K562 (cell line): ENCODE results near the gene NOC4L. TPM values are rescaled to one million over a fixed set of nuclear protein-coding genes. Genes with fewer than 3 reads are reported as not detected.

ENCODE experiments used
- CHD2 ChIP-seq: IDR thresholded peaks from 2 replicates; pipeline ENCODE4 v1.6.1; 2011; ENCODE audit warnings: low read depth, low read length
- CHD4 ChIP-seq: fragments of 200-600 bp; sonication (generic); IDR thresholded peaks from 3 replicates; pipeline ENCODE4 v1.6.1; 2012; ENCODE audit warnings: low read depth, mild to moderate bottlenecking, mixed read lengths, low read length, inconsistent platforms; ENCODE audit not compliant: insufficient read depth, insufficient replicate concordance, poor library complexity, severe bottlenecking
- RERE ChIP-seq: sonication (generic); formaldehyde crosslinking; IDR thresholded peaks from 2 replicates; pipeline ENCODE4 v1.8.0; 2023; ENCODE audit warnings: missing genetic modification reagents, mild to moderate bottlenecking, borderline replicate concordance
- polyA plus RNA-seq, 8 experiments: library from polyadenylated mRNA; depleted of rRNA in 4 of 8; stranded (reverse) in 5 of 8; unstranded in 3 of 8; fragments of >200 nt; fragmentation: Nextera tagmentation in 2 of 8; fragmentation: Illumina TruSeq in 1 of 8; extraction: Ambion mirVana in 2 of 8; extraction: Trizol in 1 of 8; gene quantifications; 2 replicates each; pipeline versions ENCODE4 v1.2.1 to v1.2.3, GENCODE V29; 2011 to 2014; ENCODE audit warnings: inconsistent platforms in 1 of 8, missing spikeins in 1 of 8
- total RNA-seq, 7 experiments: library from RNA; depleted of rRNA in 6 of 7; stranded (reverse); fragments of >200 nt in 6 of 7; fragmentation: Illumina TruSeq in 2 of 7; extraction: Trizol in 2 of 7; gene quantifications; 2 replicates each; pipeline versions ENCODE4 v1.2.1 to v1.2.3, GENCODE V29; 2011 to 2021; ENCODE audit warnings: low replicate concordance in 1 of 7

NOC4L gene
- total and polyA plus RNA-seq, 9 of the 15 experiments (the other 6 are each of a cell fraction or from before 2014, with no cell fraction given), result 1.3 to 77.0 (median 20.0) TPM

- TF ChIP-seq RERE (CRISPR knock-in tag) (no peak), CHD2 (no peak), CHD4 (no peak)
Observed at GRCh38 chr12:132152953-132153352, 8.7 kb downstream of the NOC4L start (continued).
